Muscle of leg (tissue), 11 donors: ENCODE data around the gene PATZ1. TPM values are rescaled to one million over a fixed set of nuclear protein-coding genes. Genes with fewer than 3 reads are reported as not detected.
"Not testable (repeated sequence)": the region's sequence is repeated elsewhere in the genome, so short reads cannot be mapped to it uniquely, and the experiment has no call there.

Experiments used
- DNase-seq: peaks from one replicate; pipeline ENCODE4 v3.0.0; 2013
- H3K27ac ChIP-seq: one replicate; pipeline ENCODE4 v1.5.1; 2013; ENCODE audit warnings: mild to moderate bottlenecking, low read length, control low read depth
- H3K27me3 ChIP-seq: one replicate; pipeline ENCODE4 v1.6.1; 2013; ENCODE audit warnings: low read length; ENCODE audit not compliant: control insufficient read depth, insufficient read depth
- H3K36me3 ChIP-seq: one replicate; pipeline ENCODE4 v1.6.1; 2013; ENCODE audit warnings: low read length; ENCODE audit not compliant: control insufficient read depth, insufficient read depth
- H3K4me1 ChIP-seq: one replicate; pipeline ENCODE4 v1.6.1; 2013; ENCODE audit warnings: low read length; ENCODE audit not compliant: control insufficient read depth, insufficient read depth
- H3K4me3 ChIP-seq: one replicate; pipeline ENCODE4 v1.5.1; 2013; ENCODE audit warnings: low read length, control low read depth
- H3K9me3 ChIP-seq: replicated peaks from 2 replicates; pipeline ENCODE4 v1.6.1; 2013; ENCODE audit warnings: low read depth, low read length; ENCODE audit not compliant: control insufficient read depth
- WGBS: methylation state at CpG from one replicate; pipeline ENCODE4 v1.1.5; 2013; ENCODE audit warnings: missing lambda C conversion rate; ENCODE audit not compliant: insufficient coverage; 5-methylcytosine and 5-hydroxymethylcytosine counted together
- polyA plus RNA-seq, 8 donors: library from polyadenylated mRNA; unstranded; fragments of 120-200 nt; gene quantifications; one replicate each; pipeline versions ENCODE4 v1.2.1 to v1.2.3, GENCODE V29; 2013; ENCODE audit warnings: inconsistent platforms in 1 of 8, low replicate concordance in 1 of 8; ENCODE audit not compliant: insufficient read length in 8 of 8, insufficient read depth in 1 of 8
- total RNA-seq: library from RNA; stranded (reverse); fragments of 120-200 nt; gene quantifications from one replicate; pipeline ENCODE4 v1.2.4, GENCODE V29; 2013

The PATZ1 gene
- total and polyA plus RNA-seq, 9 donors = 16.5 to 28.5 (median 25.4) TPM

GRCh38 chr22:31323578-31324550 is 22.3 kb downstream of the PATZ1 start:
- WGBS = 75% methylated on average over 5 of the region's 8 CpGs
- no peak for DNase-seq
- no peak overlapping the region for H3K4me3 ChIP-seq
- no peaks in the 10 kb centered on the region for H3K9me3 ChIP-seq
- H3K27me3 ChIP-seq = no peaks in the 10 kb centered on the region
- H3K4me1 ChIP-seq = no peaks in the 10 kb centered on the region
- peaks cover 54% of the 10 kb centered on the region for H3K36me3 ChIP-seq
- no peak overlapping the region for H3K27ac ChIP-seq

GRCh38 chr22:31321421-31321820 is 24.7 kb downstream of the PATZ1 start:
- no peak for DNase-seq
- no peaks in the 10 kb centered on the region for H3K4me1 ChIP-seq
- no peak overlapping the region for H3K4me3 ChIP-seq
- H3K9me3 ChIP-seq = no peaks in the 10 kb centered on the region
- no peaks in the 10 kb centered on the region for H3K27me3 ChIP-seq
- H3K27ac ChIP-seq = no peak overlapping the region
- peaks cover 30% of the 10 kb centered on the region for H3K36me3 ChIP-seq
- WGBS = 92% methylated on average over 2 of the region's 4 CpGs

- H3K27ac ChIP-seq = not testable (repeated sequence)
Observed at GRCh38 chr22:31314220-31314619, 31.9 kb downstream of the PATZ1 start.

GRCh38 chr22:31313366-31314147 is 32.6 kb downstream of the PATZ1 start:
- Histone ChIP-seq H3K36me3 (no peaks in the 10 kb centered on the region), H3K27me3 (no peaks in the 10 kb centered on the region), H3K4me3 (no peak overlapping the region), H3K27ac (no peak overlapping the region), H3K9me3 (peaks cover 2% of the 10 kb centered on the region), H3K4me1 (no peaks in the 10 kb centered on the region)
- 35% methylated on average over 4 of the region's 6 CpGs for WGBS
- DNase-seq = peak; percentile 65

More at GRCh38 chr22:31314220-31314619, 31.9 kb downstream of the PATZ1 start:
- not testable (repeated sequence) for H3K4me3 ChIP-seq, H3K4me1 ChIP-seq, H3K36me3 ChIP-seq, H3K27me3 ChIP-seq, H3K9me3 ChIP-seq, DNase-seq
- WGBS = no CpG with 5 or more reads among the region's 1 CpG

- H3K4me3 ChIP-seq = no peak overlapping the region
- no peak for DNase-seq
Observed at GRCh38 chr22:31308181-31308580, 38.0 kb downstream of the PATZ1 start.

GRCh38 chr22:31305194-31305593 is 41.0 kb downstream of the PATZ1 start:
- H3K27me3 ChIP-seq = peaks cover 2% of the 10 kb centered on the region
- no peak for DNase-seq
- no peak overlapping the region for H3K27ac ChIP-seq
- H3K9me3 ChIP-seq = no peaks in the 10 kb centered on the region
- H3K4me1 ChIP-seq = no peaks in the 10 kb centered on the region
- WGBS = no CpG with 5 or more reads among the region's 3 CpGs
- no peaks in the 10 kb centered on the region for H3K36me3 ChIP-seq
- no peak overlapping the region for H3K4me3 ChIP-seq

More at GRCh38 chr22:31308181-31308580, 38.0 kb downstream of the PATZ1 start:
- Histone ChIP-seq H3K4me1 (no peaks in the 10 kb centered on the region), H3K36me3 (no peaks in the 10 kb centered on the region), H3K27ac (no peak overlapping the region), H3K27me3 (peaks cover 2% of the 10 kb centered on the region), H3K9me3 (no peaks in the 10 kb centered on the region)

GRCh38 chr22:31302537-31302936 is 43.6 kb downstream of the PATZ1 start:
- no peak overlapping the region for H3K27ac ChIP-seq
- H3K27me3 ChIP-seq = peaks cover 4% of the 10 kb centered on the region
- H3K4me3 ChIP-seq = no peak overlapping the region
- no peaks in the 10 kb centered on the region for H3K9me3 ChIP-seq
- no peak for DNase-seq
- no peaks in the 10 kb centered on the region for H3K4me1 ChIP-seq
- no peaks in the 10 kb centered on the region for H3K36me3 ChIP-seq
- WGBS = no CpG with 5 or more reads among the region's 3 CpGs

GRCh38 chr22:31302006-31302405 is 44.1 kb downstream of the PATZ1 start:
- peaks cover 4% of the 10 kb centered on the region for H3K27me3 ChIP-seq
- no peak overlapping the region for H3K4me3 ChIP-seq
- H3K27ac ChIP-seq = no peak overlapping the region
- DNase-seq = no peak
- no peaks in the 10 kb centered on the region for H3K36me3 ChIP-seq
- no peaks in the 10 kb centered on the region for H3K9me3 ChIP-seq
- H3K4me1 ChIP-seq = no peaks in the 10 kb centered on the region

GRCh38 chr22:31300896-31301295 is 45.2 kb downstream of the PATZ1 start:
- Histone ChIP-seq H3K9me3 (no peaks in the 10 kb centered on the region), H3K36me3 (no peaks in the 10 kb centered on the region), H3K27ac (no peak overlapping the region), H3K27me3 (peaks cover 4% of the 10 kb centered on the region), H3K4me1 (no peaks in the 10 kb centered on the region), H3K4me3 (no peak overlapping the region)
- 57% methylated on average over 2 of the region's 3 CpGs for WGBS
- no peak for DNase-seq
